ENCODE results near the gene CFAP99.

The CFAP99 gene

DNA sequence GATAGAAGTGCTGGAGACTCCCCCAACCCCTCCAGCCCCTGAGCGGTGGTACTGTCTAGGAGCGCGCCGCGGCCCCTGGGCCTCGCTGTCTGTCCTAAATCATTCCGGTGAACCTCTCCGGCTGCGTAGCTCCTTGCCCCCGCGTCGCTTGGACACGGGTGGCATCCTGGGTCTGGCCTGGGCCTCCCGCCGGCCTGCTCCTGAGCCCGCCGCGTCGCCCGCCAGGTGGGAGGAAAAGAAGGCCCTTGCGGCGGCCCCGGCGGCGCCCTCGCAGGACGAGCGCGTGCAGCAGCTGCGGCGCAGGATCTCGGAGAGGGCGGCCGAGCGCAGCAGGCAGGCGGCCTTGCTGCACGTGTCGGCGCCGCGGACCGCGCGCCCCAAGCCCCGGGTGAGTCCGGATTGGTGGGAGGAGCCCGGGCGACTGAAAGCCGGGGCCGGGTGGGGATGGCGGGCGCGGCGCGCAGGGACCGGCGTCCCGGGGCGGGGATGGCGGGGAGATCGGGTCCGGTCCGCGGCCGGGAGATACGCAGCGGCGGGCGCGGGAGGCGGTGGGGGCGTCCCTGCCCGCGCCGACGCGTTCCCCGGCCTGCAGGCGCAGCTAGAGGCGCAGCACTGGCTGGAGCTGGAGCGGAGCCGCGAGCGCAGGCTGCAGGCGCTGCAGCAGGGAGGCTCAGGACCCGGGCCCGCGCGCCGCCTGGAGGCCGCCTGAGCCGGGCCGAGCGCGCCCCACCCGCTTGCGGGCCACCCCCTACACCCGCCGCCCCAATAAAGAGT is 43.6 kb downstream of the CFAP99 start:
- ATAC-seq, result peak; percentile 97
- TF ChIP-seq ARNTL (CRISPR knock-in tag; IDR thresholded peaks at IDR 0.05; ENCODE audit: borderline replicate concordance, low read depth), result no peak
- no peak for TF ChIP-seq ZNF70 (CRISPR knock-in tag; IDR thresholded peaks at IDR 0.05)
- no peak for TF ChIP-seq CSDC2 (CRISPR knock-in tag; IDR thresholded peaks at IDR 0.05)
- no peak for TF ChIP-seq ISL1 (CRISPR knock-in tag; IDR thresholded peaks at IDR 0.05)
- TF ChIP-seq, protein P1, sequence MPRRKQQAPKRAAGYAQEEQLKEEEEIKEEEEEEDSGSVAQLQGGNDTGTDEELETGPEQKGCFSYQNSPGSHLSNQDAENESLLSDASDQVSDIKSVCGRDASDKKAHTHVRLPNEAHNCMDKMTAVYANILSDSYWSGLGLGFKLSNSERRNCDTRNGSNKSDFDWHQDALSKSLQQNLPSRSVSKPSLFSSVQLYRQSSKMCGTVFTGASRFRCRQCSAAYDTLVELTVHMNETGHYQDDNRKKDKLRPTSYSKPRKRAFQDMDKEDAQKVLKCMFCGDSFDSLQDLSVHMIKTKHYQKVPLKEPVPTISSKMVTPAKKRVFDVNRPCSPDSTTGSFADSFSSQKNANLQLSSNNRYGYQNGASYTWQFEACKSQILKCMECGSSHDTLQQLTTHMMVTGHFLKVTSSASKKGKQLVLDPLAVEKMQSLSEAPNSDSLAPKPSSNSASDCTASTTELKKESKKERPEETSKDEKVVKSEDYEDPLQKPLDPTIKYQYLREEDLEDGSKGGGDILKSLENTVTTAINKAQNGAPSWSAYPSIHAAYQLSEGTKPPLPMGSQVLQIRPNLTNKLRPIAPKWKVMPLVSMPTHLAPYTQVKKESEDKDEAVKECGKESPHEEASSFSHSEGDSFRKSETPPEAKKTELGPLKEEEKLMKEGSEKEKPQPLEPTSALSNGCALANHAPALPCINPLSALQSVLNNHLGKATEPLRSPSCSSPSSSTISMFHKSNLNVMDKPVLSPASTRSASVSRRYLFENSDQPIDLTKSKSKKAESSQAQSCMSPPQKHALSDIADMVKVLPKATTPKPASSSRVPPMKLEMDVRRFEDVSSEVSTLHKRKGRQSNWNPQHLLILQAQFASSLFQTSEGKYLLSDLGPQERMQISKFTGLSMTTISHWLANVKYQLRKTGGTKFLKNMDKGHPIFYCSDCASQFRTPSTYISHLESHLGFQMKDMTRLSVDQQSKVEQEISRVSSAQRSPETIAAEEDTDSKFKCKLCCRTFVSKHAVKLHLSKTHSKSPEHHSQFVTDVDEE (CRISPR knock-in tag; IDR thresholded peaks at IDR 0.05), result no peak
- no peak for TF ChIP-seq ZNF8 (CRISPR knock-in tag; IDR thresholded peaks at IDR 0.05)
- TF ChIP-seq BACH2 (CRISPR knock-in tag; IDR thresholded peaks at IDR 0.05; ENCODE audit: borderline replicate concordance), result no peak
- TF ChIP-seq ZFP3 (CRISPR knock-in tag; IDR thresholded peaks at IDR 0.05), result no peak
- no peak for TF ChIP-seq OSR1 (CRISPR knock-in tag; IDR thresholded peaks at IDR 0.05)
- TF ChIP-seq, protein P2, sequence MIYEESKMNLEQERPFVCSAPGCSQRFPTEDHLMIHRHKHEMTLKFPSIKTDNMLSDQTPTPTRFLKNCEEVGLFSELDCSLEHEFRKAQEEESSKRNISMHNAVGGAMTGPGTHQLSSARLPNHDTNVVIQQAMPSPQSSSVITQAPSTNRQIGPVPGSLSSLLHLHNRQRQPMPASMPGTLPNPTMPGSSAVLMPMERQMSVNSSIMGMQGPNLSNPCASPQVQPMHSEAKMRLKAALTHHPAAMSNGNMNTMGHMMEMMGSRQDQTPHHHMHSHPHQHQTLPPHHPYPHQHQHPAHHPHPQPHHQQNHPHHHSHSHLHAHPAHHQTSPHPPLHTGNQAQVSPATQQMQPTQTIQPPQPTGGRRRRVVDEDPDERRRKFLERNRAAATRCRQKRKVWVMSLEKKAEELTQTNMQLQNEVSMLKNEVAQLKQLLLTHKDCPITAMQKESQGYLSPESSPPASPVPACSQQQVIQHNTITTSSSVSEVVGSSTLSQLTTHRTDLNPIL (CRISPR knock-in tag; IDR thresholded peaks at IDR 0.05; ENCODE audit: low read depth), result no peak
- no peak for TF ChIP-seq ZFP30 (CRISPR knock-in tag; IDR thresholded peaks at IDR 0.05)
- TF ChIP-seq, protein P3, sequence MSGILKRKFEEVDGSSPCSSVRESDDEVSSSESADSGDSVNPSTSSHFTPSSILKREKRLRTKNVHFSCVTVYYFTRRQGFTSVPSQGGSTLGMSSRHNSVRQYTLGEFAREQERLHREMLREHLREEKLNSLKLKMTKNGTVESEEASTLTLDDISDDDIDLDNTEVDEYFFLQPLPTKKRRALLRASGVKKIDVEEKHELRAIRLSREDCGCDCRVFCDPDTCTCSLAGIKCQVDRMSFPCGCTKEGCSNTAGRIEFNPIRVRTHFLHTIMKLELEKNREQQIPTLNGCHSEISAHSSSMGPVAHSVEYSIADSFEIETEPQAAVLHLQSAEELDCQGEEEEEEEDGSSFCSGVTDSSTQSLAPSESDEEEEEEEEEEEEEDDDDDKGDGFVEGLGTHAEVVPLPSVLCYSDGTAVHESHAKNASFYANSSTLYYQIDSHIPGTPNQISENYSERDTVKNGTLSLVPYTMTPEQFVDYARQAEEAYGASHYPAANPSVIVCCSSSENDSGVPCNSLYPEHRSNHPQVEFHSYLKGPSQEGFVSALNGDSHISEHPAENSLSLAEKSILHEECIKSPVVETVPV (CRISPR knock-in tag; IDR thresholded peaks at IDR 0.05), result no peak

DNA sequence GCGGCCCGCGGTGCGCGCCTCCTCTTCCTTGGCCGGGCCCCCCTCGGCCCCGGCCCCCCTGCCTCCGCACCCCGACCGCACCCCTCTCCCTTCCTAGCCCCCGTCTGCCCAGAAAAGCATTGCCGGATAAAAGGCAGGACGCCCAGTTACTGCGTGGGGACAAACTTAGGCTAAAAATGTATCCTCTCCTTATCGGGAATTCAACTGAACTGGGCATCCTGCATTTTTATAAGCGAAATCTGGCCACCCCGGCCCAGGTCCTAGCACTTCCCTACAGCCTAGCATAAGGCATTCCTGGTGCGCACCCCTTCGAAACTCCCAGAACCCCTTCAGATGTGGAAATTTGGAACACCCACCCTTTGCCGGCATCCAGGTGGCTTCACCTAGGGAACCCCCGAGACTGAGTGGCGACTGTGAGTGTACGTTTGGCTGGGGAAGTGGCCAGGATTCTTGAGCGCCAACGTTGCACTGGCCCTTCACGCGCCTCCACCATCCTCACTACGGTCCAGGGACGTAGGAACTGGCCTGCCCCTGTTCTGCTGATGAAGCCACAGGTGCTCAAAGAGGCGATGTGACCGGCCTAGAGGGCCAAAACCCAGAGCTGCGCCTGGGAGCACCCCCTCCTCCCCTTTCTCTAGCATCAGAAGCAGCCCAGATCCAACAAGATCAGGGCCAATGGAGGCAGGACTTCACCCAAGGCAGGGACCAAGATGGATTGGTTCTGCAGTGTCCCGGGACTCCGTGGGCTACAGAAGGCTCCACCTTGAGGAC is 44.4 kb downstream of the CFAP99 start:
- no peak; the same call in 2 of the 3 replicates for ATAC-seq

More for the DNA sequence above, 44.4 kb downstream of the CFAP99 start:
- TF ChIP-seq ESRRG (CRISPR knock-in tag; IDR thresholded peaks at IDR 0.05), result no peak
- TF ChIP-seq, protein P4, sequence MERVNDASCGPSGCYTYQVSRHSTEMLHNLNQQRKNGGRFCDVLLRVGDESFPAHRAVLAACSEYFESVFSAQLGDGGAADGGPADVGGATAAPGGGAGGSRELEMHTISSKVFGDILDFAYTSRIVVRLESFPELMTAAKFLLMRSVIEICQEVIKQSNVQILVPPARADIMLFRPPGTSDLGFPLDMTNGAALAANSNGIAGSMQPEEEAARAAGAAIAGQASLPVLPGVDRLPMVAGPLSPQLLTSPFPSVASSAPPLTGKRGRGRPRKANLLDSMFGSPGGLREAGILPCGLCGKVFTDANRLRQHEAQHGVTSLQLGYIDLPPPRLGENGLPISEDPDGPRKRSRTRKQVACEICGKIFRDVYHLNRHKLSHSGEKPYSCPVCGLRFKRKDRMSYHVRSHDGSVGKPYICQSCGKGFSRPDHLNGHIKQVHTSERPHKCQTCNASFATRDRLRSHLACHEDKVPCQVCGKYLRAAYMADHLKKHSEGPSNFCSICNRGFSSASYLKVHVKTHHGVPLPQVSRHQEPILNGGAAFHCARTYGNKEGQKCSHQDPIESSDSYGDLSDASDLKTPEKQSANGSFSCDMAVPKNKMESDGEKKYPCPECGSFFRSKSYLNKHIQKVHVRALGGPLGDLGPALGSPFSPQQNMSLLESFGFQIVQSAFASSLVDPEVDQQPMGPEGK (CRISPR knock-in tag; IDR thresholded peaks at IDR 0.05; ENCODE audit: borderline replicate concordance), result no peak
- TF ChIP-seq SNAI2 (CRISPR knock-in tag; IDR thresholded peaks at IDR 0.05), result no peak
- TF ChIP-seq, protein P3 (CRISPR knock-in tag; IDR thresholded peaks at IDR 0.05), result no peak
- no peak for TF ChIP-seq GLIS3 (CRISPR knock-in tag; IDR thresholded peaks at IDR 0.05)
- TF ChIP-seq ZFP30 (CRISPR knock-in tag; IDR thresholded peaks at IDR 0.05), result no peak
- TF ChIP-seq ISL1 (CRISPR knock-in tag; IDR thresholded peaks at IDR 0.05), result no peak
- no peak for TF ChIP-seq ZNF70 (CRISPR knock-in tag; IDR thresholded peaks at IDR 0.05)
- TF ChIP-seq ARNTL (CRISPR knock-in tag; IDR thresholded peaks at IDR 0.05; ENCODE audit: borderline replicate concordance, low read depth), result no peak
- TF ChIP-seq ZNF8 (CRISPR knock-in tag; IDR thresholded peaks at IDR 0.05), result no peak
- TF ChIP-seq, protein P2 (CRISPR knock-in tag; IDR thresholded peaks at IDR 0.05; ENCODE audit: low read depth), result no peak
- TF ChIP-seq ZFP3 (CRISPR knock-in tag; IDR thresholded peaks at IDR 0.05), result no peak
- TF ChIP-seq OSR1 (CRISPR knock-in tag; IDR thresholded peaks at IDR 0.05), result no peak
- TF ChIP-seq, protein P5, sequence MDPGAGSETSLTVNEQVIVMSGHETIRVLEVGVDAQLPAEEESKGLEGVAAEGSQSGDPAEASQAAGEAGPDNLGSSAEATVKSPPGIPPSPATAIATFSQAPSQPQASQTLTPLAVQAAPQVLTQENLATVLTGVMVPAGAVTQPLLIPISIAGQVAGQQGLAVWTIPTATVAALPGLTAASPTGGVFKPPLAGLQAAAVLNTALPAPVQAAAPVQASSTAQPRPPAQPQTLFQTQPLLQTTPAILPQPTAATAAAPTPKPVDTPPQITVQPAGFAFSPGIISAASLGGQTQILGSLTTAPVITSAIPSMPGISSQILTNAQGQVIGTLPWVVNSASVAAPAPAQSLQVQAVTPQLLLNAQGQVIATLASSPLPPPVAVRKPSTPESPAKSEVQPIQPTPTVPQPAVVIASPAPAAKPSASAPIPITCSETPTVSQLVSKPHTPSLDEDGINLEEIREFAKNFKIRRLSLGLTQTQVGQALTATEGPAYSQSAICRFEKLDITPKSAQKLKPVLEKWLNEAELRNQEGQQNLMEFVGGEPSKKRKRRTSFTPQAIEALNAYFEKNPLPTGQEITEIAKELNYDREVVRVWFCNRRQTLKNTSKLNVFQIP (CRISPR knock-in tag; IDR thresholded peaks at IDR 0.05; ENCODE audit: borderline replicate concordance, low read depth), result no peak
- no peak for TF ChIP-seq ZNF565 (CRISPR knock-in tag; conservative IDR thresholded peaks at IDR 0.05; ENCODE audit: low read depth)
- TF ChIP-seq RARB (CRISPR knock-in tag; IDR thresholded peaks at IDR 0.05), result no peak

Data from SK-N-SH treated with all-trans-retinoic acid at 6 μM for 48 hours (cell line).